HEK293 (cell line): ENCODE results near the gene CCK.

ENCODE experiments used
- CTCF ChIA-PET: fragments of 350-600 bp; formaldehyde crosslinking; extraction: SDS; loops from one replicate; lab custom pipeline; 2021; ENCODE audit warnings: antibody characterized with exemption; lab: Yijun Ruan, JAX
- POLR2A ChIA-PET: fragments of 300-600 bp; formaldehyde crosslinking; extraction: SDS; loops from one replicate; lab custom pipeline; 2020; ENCODE audit warnings: antibody characterized with exemption, inconsistent platforms; lab: Yijun Ruan, JAX
- H3K27ac ChIP-seq: fragments of 200-500 bp; sonication (Bioruptor generic); 2 replicates; pipeline ENCODE4 v1.5.1; 2014; ENCODE audit warnings: low read depth, low read length, control low read depth, inconsistent platforms; ENCODE audit errors: extremely low read depth
- H3K36me3 ChIP-seq, 2 experiments: fragments of 200-500 bp in 1 of 2; sonication (Bioruptor generic) in 1 of 2; 1 replicate in 1 of 2; 2 replicates in 1 of 2; pipeline ENCODE4 v1.5.1; 2014 to 2017; ENCODE audit warnings: inconsistent platforms in 2 of 2, low read length in 2 of 2; ENCODE audit not compliant: control insufficient read depth in 2 of 2, insufficient read depth in 1 of 2
- H3K4me1 ChIP-seq: fragments of 200-500 bp; sonication (Bioruptor generic); 2 replicates; pipeline ENCODE4 v1.5.1; 2014; ENCODE audit warnings: mild to moderate bottlenecking, low read length, inconsistent platforms; ENCODE audit not compliant: control insufficient read depth, insufficient read depth
- H3K4me3 ChIP-seq: 2 replicates; pipeline ENCODE4 v1.5.1; 2011; ENCODE audit warnings: low read depth, mild to moderate bottlenecking, control low read depth, low read length, moderate library complexity
- H3K9me3 ChIP-seq: fragments of 200-500 bp; sonication (Bioruptor generic); 2 replicates; pipeline ENCODE4 v1.5.1; 2014; ENCODE audit warnings: low read depth, low read length, inconsistent platforms; ENCODE audit not compliant: control insufficient read depth, insufficient read depth
- GLI2 ChIP-seq: fragments of 450-650 bp; formaldehyde crosslinking; IDR thresholded peaks from 2 replicates; pipeline ENCODE4; 2017; ENCODE audit warnings: missing biosample characterization, missing genetic modification characterization, low read depth, borderline replicate concordance
- HIC1 ChIP-seq: fragments of 450-650 bp; formaldehyde crosslinking; IDR thresholded peaks from 2 replicates; pipeline ENCODE4 v1.5.1; 2016; ENCODE audit warnings: missing biosample characterization, missing genetic modification characterization
- IKZF3 ChIP-seq: fragments of 450-650 bp; IDR thresholded peaks from 2 replicates; pipeline ENCODE4 v1.5.0; 2018; ENCODE audit warnings: missing biosample characterization, mild to moderate bottlenecking, missing genetic modification characterization, moderate library complexity
- KLF1 ChIP-seq: fragments of 450-650 bp; formaldehyde crosslinking; IDR thresholded peaks from 2 replicates; pipeline ENCODE4 v1.5.1; 2016; ENCODE audit warnings: missing biosample characterization, missing genetic modification characterization
- ZBTB10 ChIP-seq: fragments of 450-650 bp; formaldehyde crosslinking; IDR thresholded peaks from 2 replicates; pipeline ENCODE4 v1.5.1; 2016; ENCODE audit warnings: missing biosample characterization, missing genetic modification characterization
- ZBTB21 ChIP-seq: fragments of 450-650 bp; formaldehyde crosslinking; IDR thresholded peaks from 2 replicates; pipeline ENCODE4 v1.5.1; 2017; ENCODE audit warnings: missing biosample characterization, missing genetic modification characterization
- ZNF184 ChIP-seq: fragments of 450-650 bp; IDR thresholded peaks from 2 replicates; pipeline ENCODE4 v1.5.1; 2018; ENCODE audit warnings: missing biosample characterization, mild to moderate bottlenecking, missing genetic modification characterization
- ZNF221 ChIP-seq: fragments of 450-650 bp; formaldehyde crosslinking; IDR thresholded peaks from 2 replicates; pipeline ENCODE4 v1.5.1; 2017; ENCODE audit warnings: missing biosample characterization, missing genetic modification characterization, borderline replicate concordance
- ZNF302 ChIP-seq: fragments of 450-650 bp; formaldehyde crosslinking; IDR thresholded peaks from 2 replicates; pipeline ENCODE4 v1.5.1; 2016; ENCODE audit warnings: missing biosample characterization, missing genetic modification characterization, low read depth
- ZNF449 ChIP-seq: fragments of 450-650 bp; formaldehyde crosslinking; IDR thresholded peaks from 2 replicates; pipeline ENCODE4 v1.5.1; 2017; ENCODE audit warnings: missing biosample characterization, mild to moderate bottlenecking, missing genetic modification characterization, moderate library complexity
- ZNF510 ChIP-seq: fragments of 450-650 bp; formaldehyde crosslinking; IDR thresholded peaks from 2 replicates; pipeline ENCODE4 v1.5.1; 2018; ENCODE audit warnings: mild to moderate bottlenecking, missing genetic modification characterization, missing biosample characterization; ENCODE audit not compliant: insufficient replicate concordance
- ZNF580 ChIP-seq: fragments of 450-650 bp; formaldehyde crosslinking; IDR thresholded peaks from 2 replicates; pipeline ENCODE4 v1.5.1; 2016; ENCODE audit warnings: missing biosample characterization, missing genetic modification characterization
- ZNF645 ChIP-seq: fragments of 450-650 bp; formaldehyde crosslinking; IDR thresholded peaks from 2 replicates; pipeline ENCODE4; 2016; ENCODE audit warnings: missing biosample characterization, missing genetic modification characterization
- ZNF670 ChIP-seq: fragments of 450-650 bp; formaldehyde crosslinking; IDR thresholded peaks from 2 replicates; pipeline ENCODE4 v1.5.1; 2016; ENCODE audit warnings: missing biosample characterization, missing genetic modification characterization, low read depth
- ZNF843 ChIP-seq: fragments of 450-650 bp; formaldehyde crosslinking; IDR thresholded peaks from 2 replicates; pipeline ENCODE4 v1.5.1; 2016; ENCODE audit warnings: missing biosample characterization, missing genetic modification characterization

Gene CCK

GRCh38 chr3:42273361-42273760, 7.4 kb upstream of the CCK start (continued):
- no peak for TF ChIP-seq ZBTB21 (tag by site-specific recombination)
- TF ChIP-seq ZNF302 (tag by site-specific recombination), result no peak
- TF ChIP-seq KLF1 (tag by site-specific recombination), result no peak

- no peak overlapping the region for H3K4me3 ChIP-seq
- H3K9me3 ChIP-seq, result no peaks in the 10 kb centered on the region
- CTCF ChIA-PET, result interaction anchor here (1.0 kb wide), 1 partner anchor 25 kb away, joined by 3 read pairs; no protein-coding TSS in a partner anchor
- H3K36me3 ChIP-seq, result no peaks in the 10 kb centered on the region
- no peaks in the 10 kb centered on the region for H3K4me1 ChIP-seq
- TF ChIP-seq GLI2, result no peak
- TF ChIP-seq ZNF221 (tag by site-specific recombination), result no peak
- no peak for TF ChIP-seq IKZF3
- TF ChIP-seq ZNF645 (tag by site-specific recombination), result no peak
- H3K27ac ChIP-seq, result no peak overlapping the region
- POLR2A ChIA-PET, result no interaction called here
Observed at GRCh38 chr3:42271786-42272185, 5.8 kb upstream of the CCK start.

GRCh38 chr3:42270561-42270960, 4.6 kb upstream of the CCK start:
- Histone ChIP-seq H3K4me3 (no peak overlapping the region), H3K4me1 (no peaks in the 10 kb centered on the region), H3K36me3 (no peaks in the 10 kb centered on the region), H3K9me3 (no peaks in the 10 kb centered on the region)
- TF ChIP-seq ZNF670 (tag by site-specific recombination) (no peak), ZNF449 (tag by site-specific recombination) (no peak), ZNF510 (no peak), ZNF184 (tag by site-specific recombination) (no peak), ZNF843 (tag by site-specific recombination) (no peak), HIC1 (no peak), ZBTB10 (tag by site-specific recombination) (no peak), ZNF580 (tag by site-specific recombination) (no peak)
- TF ChIP-seq, all 188 proteins: peak for 0
- ChIA-PET CTCF (no interaction called here), POLR2A (no interaction called here)
- H3K27ac ChIP-seq, result no peak overlapping the region
